Measurements from ENCODE around the gene MAP7D3.
"Not testable (repeated sequence)": the region's sequence is repeated elsewhere in the genome, so short reads cannot be mapped to it uniquely, and the experiment has no call there.

MAP7D3 gene

DNA sequence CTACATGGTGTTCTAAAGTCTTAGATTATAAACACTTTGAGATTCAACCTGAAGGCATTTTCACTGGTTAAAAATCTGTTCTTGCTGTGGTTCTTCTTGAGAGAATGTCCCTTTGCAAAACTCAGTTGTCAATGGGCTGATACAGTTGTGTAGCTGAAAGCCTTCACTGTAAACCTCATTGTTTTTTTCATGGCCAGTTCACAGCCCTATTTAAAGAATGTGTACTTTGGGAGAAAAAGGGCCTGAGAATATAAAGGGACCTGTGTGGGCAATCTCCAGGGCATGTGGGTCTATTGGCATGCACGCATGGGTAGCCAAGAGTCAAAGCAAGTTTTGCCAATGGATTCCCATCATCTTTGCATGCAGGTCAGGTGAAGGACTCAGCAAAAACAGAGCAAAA lies 7.8 kb upstream of the MAP7D3 start:
- H3K4me3 ChIP-seq (ENCODE audit: low read depth, low read length): no peak overlapping the region
- no peak for DNase-seq (ENCODE audit: low read depth)

DNA sequence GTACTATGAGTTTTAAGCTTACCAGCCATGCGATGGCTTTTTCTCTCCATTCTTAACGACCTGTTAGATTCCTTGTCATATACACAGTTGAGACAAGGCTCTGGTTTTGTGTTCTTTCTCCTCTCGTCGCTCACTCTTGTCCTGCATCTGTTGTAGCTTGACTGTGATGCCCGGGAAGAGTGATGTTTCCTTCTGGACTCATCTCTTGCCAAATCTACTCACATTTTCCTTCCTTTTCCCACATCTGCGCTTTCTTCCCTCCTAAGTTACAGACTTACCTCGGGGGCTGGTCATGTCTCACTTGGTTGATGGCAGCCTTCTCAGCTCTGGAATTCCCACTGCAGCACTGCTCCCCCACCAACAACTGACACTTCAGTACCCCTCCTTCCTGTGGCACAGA lies 4.8 kb upstream of the MAP7D3 start:
- no peak for DNase-seq (ENCODE audit: low read depth)
- H3K4me3 ChIP-seq (ENCODE audit: low read depth, low read length): no peak overlapping the region

DNA sequence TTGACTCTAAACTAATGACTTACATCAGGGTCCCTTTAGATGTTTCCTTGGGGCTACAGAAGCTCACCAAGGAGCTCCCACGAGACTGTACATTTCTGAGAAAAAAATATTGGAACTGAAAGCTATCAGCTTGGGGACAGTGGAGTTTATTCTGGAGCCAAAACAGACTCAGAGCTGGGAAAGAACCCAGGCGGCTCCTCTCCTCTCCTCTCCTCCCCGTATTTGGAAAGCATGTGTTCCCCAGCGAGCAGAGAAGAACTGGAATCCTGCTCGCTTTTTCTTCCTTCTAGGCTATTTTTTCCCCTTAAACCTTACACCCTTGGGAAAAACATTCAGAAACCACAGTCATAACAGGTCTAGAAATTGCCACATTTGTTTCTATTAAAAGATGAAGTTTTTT lies 4.3 kb upstream of the MAP7D3 start:
- no peak for DNase-seq (ENCODE audit: low read depth)
- no peak overlapping the region for H3K4me3 ChIP-seq (ENCODE audit: low read depth, low read length)

DNA sequence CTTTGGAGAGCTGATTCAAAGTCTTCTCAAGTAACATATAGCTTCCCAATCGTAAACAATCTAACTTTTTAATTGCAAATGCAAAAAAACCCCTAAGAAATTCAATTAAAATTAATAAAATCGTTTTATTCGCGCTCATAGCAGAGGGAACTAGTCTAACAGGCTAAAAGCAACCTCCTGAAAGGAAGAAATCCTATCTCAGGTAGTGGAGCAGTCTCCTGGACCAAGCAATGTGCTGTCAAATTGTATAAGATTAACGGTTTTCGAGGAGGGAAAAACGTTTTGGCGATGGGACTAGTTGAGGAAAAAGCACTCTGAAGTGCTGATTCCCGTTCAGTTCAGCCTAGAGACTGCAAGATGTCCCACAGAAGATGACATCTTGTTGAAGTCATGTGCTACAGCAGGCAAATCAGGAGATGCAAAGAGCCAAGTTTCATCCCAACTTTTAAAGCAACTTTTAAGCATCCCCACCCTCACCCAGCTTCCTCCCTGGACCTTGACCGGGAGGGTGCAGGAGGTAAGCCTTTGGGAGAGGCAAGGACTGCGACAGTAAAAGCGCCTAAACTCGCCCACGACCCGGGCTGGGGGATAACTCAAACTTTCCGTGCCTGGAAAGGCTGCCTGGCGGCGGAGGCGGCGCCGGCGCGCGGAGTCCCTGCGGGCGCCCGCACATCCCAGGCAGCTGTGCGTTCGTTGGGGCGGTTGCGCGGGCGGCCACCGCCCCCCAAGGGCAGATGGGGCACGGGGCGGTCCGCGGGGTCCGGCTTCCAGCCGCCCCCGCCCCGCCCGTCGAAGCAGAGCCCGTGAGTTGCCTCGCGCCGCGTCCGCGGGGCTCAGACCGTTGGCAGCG lies 784 bp downstream of the MAP7D3 start:
- no peak for DNase-seq (ENCODE audit: low read depth)
- H3K4me3 ChIP-seq (ENCODE audit: low read depth, low read length): peak overlapping the region; percentile 65

DNA sequence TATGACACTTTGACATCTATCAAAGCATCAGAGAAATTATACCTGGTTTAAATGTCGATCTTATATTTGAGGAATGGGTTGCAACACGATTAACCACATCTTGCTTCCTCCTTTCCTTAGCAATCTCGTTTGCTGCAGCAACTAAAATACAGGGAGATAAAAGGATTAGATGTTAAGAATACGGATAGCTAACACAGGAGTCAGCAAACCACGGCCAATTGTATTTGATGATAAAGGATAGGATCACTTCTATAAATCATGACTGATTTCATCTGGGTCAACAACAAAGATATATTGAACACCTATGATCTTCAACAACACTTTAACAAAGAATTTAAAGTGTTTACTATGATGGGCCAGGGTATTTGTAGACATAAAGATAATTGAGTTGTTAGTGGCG lies 5.0 kb downstream of the MAP7D3 start:
- no peak overlapping the region for H3K4me3 ChIP-seq (ENCODE audit: low read depth, low read length)
- DNase-seq (ENCODE audit: low read depth): no peak

DNA sequence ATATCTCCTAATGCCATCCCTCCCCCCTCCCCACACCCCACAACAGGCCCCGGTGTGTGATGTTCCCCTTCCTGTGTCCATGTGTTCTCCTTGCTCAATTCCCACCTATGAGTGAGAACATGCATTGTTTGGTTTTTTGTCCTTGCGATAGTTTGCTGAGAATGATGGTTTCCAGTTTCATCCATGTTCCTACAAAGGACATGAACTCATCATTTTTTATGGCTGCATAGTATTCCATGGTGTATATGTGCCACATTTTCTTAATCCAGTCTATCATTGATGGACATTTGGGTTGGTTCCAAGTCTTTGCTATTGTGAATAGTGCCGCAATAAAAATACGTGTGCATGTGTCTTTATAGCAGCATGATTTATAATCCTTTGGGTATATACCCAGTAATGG lies 13.4 kb downstream of the MAP7D3 start:
- DNase-seq (ENCODE audit: low read depth); H3K4me3 ChIP-seq (ENCODE audit: low read depth, low read length): not testable (repeated sequence)

DNA sequence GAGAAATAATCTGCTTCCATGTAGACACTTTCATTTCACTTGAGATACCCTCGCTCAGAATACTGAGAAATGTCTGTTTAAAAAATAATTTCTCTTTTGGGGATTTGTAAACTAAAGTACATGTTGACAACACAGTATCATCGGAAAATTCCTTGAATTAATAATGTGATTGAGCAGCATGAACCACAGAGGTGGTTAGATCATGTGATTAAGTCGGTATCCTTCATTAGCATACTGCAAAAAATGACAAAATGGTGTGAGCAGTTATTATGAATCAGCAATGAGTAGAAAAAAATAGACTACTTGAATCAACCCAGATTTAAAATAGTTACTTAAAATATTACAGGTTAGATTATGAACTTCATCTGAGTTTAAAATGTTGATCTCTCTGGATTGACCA lies 14.1 kb downstream of the MAP7D3 start:
- no peak overlapping the region for H3K4me3 ChIP-seq (ENCODE audit: low read depth, low read length)
- no peak for DNase-seq (ENCODE audit: low read depth)

DNA sequence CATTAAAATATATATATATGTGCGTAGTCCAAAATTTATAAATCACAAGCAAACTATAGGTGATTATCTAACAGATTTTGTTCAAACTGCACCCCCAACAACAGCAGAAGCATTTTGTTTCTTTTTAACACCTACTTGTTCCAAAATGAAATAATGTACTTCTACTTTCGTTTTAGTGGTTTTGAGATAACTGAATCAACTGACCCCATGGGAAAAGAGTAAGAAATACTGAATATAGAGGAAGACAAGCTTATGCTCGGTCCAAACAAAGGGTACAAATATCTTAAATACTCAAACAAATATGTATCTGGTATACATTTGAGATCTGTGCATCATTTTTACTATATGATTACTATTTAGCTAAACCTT lies 22.4 kb downstream of the MAP7D3 start:
- no peak overlapping the region for H3K4me3 ChIP-seq (ENCODE audit: low read depth, low read length)

DNA sequence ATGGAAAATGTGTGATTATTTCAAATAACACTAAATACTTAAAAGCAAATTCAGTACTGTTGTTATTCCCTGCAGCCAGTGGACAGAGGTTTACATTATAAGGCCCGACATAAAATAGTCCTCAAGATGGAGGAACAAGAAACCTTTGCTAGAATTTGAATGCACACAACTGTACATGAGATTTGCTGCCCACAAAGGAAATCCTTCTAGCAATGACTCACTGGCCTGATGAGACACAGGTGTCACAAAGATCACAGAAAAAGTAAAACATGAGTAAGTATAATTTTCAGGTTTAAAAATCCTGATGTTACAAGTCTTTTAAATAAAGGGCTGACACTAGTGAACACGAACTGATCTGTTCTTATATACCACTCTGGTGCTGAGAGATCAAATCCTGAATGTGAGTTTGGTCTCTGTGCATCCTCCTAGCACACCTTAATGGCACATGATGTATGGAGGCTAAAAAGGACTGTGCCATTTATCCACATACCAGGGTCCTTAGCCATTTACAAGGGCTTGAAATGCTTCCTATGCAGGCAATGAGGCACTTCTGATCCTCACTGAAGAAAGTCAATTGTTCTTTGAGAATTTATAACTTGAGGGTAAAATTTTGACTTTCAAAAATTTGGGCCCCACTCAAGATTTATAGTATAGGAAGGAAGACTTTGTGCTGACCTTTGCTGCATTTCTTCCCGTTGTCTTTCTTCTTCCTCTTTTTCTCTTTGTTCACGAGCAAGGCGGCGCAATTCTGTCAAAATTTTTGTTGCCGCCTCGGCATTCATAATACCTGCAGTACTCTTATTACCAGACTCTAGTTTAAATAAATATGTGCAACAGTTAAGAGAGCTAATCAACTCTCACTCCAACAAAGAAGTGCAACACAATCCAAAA lies 23.0 kb downstream of the MAP7D3 start:
- no peak overlapping the region for H3K4me3 ChIP-seq (ENCODE audit: low read depth, low read length)
- no peak for DNase-seq (ENCODE audit: low read depth)

More for the DNA sequence above, 22.4 kb downstream of the MAP7D3 start:
- DNase-seq (ENCODE audit: low read depth): no peak

DNA sequence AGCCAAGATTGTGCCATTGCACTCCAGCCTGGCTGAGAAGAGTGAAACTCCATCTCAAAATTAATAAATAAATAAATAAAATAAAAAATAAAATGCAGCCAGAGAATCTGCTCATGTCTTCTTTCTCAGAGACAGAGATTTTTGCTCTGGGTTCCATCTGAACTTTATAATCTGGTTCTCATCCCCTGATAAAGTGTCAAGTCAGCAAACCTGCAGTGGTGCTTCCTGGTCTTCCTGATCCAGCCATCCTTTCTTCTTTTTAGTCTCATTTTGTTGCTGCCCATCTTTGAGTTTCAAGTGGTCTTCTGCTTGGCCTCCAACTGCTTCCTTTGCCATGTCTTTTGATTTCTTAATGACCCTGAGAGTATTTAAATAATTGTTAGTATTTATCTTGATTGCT lies 24.1 kb downstream of the MAP7D3 start:
- no peak for DNase-seq (ENCODE audit: low read depth)

DNA sequence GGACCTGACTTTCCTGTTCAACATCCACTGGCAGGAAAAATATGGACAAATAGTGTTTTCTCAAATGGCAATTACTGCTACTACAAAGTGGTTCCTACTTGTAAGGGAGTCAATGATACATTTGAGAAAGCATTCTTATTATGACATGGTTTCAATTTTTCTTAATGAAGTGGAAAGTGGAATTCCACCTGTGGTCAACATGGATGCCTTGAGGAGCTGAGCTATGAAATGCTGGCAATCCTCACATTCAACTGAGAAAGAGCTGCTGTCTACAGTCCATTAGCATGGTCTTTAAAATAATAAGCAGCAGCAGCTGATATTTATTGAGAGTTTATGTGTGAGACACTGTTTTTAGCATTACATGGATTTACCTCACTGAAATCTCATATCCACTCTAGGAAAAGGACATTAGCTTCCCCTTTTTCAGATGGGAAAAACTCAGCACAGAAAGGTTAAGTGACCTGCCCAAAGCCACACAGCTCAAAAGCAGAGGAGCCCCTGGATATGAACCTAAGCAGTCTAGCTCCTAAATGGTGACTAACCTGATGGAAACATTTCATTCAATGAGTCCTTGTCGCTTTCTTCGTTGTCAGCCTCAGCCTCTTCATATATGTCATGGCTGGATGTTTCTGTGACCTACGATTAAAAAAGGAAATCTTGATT lies 29.2 kb downstream of the MAP7D3 start:
- DNase-seq (ENCODE audit: low read depth): no peak
- H3K4me3 ChIP-seq (ENCODE audit: low read depth, low read length): no peak overlapping the region

More for the DNA sequence above, 24.1 kb downstream of the MAP7D3 start:
- no peak overlapping the region for H3K4me3 ChIP-seq (ENCODE audit: low read depth, low read length)

DNA sequence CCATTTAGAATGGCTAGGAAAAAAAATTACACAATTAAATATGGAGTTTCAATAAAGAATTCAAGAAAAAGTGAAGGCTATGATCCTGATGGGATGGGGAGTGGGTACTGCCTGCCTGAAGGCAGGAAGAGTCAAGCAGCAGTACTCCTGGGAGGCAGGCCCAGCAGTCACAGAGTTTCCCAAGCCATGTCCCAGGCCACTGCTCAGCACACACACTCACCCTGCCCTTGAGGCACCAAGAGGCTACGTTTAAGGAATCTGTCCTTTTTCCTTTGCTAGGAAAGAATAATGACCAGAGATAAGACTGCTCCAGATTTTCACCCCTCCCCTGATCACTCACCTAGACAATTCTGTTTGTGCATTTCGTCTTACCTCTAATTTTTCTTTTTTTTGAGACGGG lies 30.2 kb downstream of the MAP7D3 start:
- H3K4me3 ChIP-seq (ENCODE audit: low read depth, low read length): no peak overlapping the region
- DNase-seq (ENCODE audit: low read depth): no peak

DNA sequence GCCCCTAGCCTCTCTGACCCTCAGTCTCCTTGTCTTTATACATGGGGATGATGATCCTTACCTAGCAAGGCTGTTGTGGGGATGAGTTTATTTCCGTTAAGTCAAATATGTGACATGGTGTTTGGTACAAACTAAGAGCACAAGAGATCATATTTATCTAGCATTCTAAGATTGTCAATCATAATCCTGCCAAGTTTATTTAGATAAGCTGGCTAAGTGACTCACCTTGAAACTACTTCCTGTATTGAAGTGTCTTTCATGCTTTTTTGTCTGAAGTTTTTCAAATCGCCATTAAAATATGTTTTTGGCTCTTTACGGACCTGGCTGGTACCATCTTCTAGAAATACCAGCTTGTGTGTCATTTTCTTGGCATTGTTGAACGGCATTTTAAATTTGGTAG lies 30.7 kb downstream of the MAP7D3 start:
- no peak overlapping the region for H3K4me3 ChIP-seq (ENCODE audit: low read depth, low read length)
- no peak for DNase-seq (ENCODE audit: low read depth)

DNA sequence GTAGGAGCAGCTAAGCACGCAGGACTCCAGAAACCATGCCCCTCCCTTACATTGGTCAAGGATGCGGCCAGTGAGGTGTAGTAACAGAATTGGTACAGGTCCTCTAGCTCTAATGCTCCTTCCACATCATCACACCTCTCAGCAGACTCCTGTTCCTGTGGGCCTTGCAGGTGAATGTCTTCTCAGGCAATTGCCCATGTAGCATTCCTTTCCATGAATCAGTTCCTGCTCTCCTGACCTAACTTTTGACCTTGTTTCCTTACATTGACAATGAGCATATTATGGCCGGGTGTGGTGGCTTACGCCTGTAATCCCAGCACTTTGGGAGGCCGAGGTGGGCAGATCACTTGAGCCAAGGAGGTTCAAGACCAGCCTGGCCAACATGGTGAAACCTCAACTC lies 31.3 kb downstream of the MAP7D3 start:
- no peak for DNase-seq (ENCODE audit: low read depth)
- H3K4me3 ChIP-seq (ENCODE audit: low read depth, low read length): no peak overlapping the region

DNA sequence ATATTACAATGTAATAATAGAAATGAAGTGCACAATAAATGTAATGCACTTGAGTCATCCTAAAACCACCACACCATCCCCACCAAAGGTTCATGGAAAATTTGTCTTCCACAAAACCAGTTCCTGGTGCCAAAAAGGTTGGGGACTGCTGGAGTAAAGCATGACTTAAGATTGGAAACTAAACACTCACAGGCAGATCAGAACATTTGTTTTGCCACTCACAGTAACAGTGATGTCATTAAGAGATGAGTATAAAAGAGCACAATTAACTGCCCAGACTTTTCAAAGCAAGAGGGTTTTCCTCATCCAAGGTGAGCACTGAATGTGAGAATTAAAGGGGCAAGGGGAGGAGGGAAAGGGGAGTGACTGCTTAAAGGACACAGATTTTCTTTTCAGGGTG lies 35.6 kb downstream of the MAP7D3 start:
- no peak overlapping the region for H3K4me3 ChIP-seq (ENCODE audit: low read depth, low read length)
- no peak for DNase-seq (ENCODE audit: low read depth)

DNA sequence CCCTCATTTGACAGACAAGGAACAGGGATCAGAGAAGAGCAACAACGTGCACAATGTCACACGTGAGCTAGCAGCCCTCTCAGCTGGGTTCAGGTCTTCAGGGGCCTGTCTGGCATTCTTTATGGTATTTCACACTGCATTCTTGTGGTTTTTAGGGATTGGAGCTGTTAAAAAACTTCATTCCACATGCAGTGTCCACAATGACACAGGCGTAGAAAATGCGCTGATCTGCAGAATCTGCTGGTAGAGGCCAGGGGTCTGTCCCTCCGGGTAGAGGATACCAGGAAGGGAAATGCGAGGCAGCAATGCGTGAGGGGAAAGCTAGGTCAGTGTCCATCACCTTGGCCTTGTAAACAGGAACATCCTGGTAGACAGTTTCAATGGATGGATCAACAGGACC lies 36.6 kb downstream of the MAP7D3 start:
- DNase-seq (ENCODE audit: low read depth): peak; percentile 77
- no peak overlapping the region for H3K4me3 ChIP-seq (ENCODE audit: low read depth, low read length)

DNA sequence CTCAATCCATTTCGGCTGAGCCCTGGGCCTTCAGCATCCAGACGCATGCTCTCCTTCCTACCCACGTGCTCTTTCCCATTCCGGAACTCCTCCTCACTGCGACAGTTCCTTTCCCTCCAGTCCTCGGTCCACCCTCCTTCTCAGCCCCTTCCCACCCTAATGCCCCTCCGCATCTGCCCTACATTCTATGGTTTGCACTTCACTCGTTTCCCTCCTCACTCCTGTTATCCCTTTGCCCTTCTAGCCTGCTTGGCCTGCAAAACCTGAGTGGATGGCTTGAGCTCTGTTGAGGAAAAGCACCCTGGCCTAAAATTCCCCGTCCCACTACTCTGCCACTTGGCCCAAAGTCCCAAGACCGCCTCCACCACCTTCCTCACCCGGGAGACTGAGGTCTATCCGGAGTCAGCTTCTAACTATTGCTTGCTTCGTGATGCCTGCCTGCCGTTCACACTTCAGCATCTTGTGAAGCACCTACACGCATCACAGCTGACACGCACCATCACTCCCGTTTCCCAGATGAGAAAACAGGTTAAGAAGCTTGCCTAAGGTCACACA lies 38.6 kb downstream of the MAP7D3 start:
- DNase-seq (ENCODE audit: low read depth): no peak
- no peak overlapping the region for H3K4me3 ChIP-seq (ENCODE audit: low read depth, low read length)

DNA sequence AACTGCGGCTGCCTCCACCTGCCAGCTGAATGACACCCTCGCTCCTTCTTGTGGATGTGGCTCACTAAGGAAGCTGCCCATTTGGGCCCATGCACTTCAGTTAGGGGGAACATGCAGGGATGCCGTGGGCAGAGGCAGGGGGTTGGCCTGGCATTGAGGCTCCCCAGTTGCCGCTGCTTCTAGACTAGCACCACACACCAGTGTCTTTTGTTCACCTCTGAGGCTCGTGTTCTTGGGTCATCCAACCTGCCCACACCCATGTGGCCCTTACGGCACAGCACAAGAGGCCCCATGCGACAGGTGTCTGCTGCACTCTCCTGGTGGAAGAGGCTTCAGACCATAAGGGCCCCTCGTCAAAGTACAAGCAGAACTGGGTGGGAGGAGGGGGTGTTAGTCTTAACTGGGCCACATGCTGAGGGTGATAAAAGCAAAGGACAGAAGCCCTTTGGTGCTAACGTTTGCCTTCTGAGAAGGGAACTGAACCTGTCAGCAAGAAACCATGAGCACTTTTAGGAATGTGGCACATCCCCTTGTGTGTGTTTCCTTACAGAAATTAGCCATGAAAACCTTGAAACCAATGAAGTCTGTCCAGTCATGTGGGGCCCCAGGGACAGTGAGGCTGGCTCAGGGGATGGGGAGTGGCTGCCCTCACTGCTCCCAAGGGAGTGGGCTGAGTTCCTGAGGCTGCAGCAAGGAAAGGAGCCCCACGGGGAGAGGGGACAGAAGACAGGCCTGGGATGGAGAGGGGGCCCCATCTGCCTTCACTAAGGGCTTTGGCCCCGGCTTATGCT lies 39.2 kb downstream of the MAP7D3 start:
- DNase-seq (ENCODE audit: low read depth): no peak
- H3K4me3 ChIP-seq (ENCODE audit: low read depth, low read length): no peak overlapping the region

DNA sequence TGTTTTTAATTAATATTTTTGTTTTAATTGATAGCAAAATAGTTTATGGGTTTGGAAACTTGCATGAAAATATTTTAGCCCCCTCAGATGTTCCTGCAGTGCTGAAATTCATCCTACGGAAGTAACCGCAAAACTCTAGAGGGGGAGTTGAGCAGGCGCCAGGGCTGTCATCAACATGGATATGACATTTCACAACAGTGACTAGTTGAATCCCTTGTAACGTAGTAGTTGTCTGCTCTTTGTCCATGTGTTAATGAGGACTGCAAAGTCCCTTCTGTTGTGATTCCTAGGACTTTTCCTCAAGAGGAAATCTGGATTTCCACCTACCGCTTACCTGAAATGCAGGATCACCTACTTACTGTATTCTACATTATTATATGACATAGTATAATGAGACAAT lies 40.4 kb downstream of the MAP7D3 start:
- H3K4me3 ChIP-seq (ENCODE audit: low read depth, low read length): no peak overlapping the region
- DNase-seq (ENCODE audit: low read depth): no peak

Measured in skeletal muscle cell (primary cell).